GM23338 (cell line): Measurements from ENCODE around the gene DYRK1A.

ENCODE experiments used
- CREB1 ChIP-seq: fragments of 250-450 bp; sonication (Bioruptor Pico); IDR thresholded peaks from 2 replicates; pipeline ENCODE4 v1.5.0; 2020; ENCODE audit warnings: low read depth, mild to moderate bottlenecking, moderate library complexity
- EZH2 ChIP-seq: fragments of 200-600 bp; sonication (generic); IDR thresholded peaks from one replicate; pipeline ENCODE4 v1.8.0; 2017; ENCODE audit warnings: antibody characterized with exemption, mild to moderate bottlenecking, low read depth; ENCODE audit not compliant: unreplicated experiment
- POLR2AphosphoS5 ChIP-seq: IDR thresholded peaks from 2 replicates; pipeline ENCODE4 v1.6.1; 2016; ENCODE audit warnings: antibody characterized with exemption, low read depth
- TF ChIP-seq, protein P1 (sequence below), 2 experiments: fragments of 200-600 bp in 1 of 2; sonication (generic) in 1 of 2; conservative IDR thresholded peaks; 2 replicates each; pipeline versions ENCODE4 v1.5.1 to v1.6.1; 2016 to 2017; ENCODE audit warnings: antibody characterized with exemption in 2 of 2, low read depth in 2 of 2, mild to moderate bottlenecking in 2 of 2, moderate library complexity in 1 of 2
- TF ChIP-seq, protein P2 (sequence below): fragments of 250-450 bp; sonication (Bioruptor Pico); IDR thresholded peaks from 2 replicates; pipeline ENCODE4 v1.5.0; 2020; ENCODE audit warnings: mild to moderate bottlenecking, moderate library complexity

DNA sequence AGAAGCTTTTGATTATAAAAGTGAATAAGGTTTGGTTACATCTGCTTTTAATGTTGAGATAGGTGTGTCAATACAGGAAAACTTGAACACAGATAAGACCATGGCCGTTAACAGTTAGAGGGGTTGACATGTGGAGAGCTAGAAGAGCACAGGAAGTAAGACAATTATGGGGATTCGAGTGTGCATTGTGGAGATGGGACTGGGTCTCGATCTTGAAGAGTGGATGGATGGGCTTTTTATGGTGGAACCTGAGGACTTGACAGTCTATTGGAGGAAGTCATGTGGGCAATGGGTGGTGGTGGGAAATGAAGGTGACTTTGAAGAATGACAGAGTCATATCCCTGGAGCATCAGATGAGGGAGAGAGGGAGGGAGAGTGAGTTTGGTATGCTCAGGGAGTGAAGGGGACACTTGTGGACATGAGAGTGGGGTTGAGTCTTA, 12.1 kb downstream of the DYRK1A start:
- TF ChIP-seq, protein P1, sequence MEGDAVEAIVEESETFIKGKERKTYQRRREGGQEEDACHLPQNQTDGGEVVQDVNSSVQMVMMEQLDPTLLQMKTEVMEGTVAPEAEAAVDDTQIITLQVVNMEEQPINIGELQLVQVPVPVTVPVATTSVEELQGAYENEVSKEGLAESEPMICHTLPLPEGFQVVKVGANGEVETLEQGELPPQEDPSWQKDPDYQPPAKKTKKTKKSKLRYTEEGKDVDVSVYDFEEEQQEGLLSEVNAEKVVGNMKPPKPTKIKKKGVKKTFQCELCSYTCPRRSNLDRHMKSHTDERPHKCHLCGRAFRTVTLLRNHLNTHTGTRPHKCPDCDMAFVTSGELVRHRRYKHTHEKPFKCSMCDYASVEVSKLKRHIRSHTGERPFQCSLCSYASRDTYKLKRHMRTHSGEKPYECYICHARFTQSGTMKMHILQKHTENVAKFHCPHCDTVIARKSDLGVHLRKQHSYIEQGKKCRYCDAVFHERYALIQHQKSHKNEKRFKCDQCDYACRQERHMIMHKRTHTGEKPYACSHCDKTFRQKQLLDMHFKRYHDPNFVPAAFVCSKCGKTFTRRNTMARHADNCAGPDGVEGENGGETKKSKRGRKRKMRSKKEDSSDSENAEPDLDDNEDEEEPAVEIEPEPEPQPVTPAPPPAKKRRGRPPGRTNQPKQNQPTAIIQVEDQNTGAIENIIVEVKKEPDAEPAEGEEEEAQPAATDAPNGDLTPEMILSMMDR (conservative IDR thresholded peaks at IDR 0.05; ENCODE audit: low read depth in 2 of 2), result no peak
- TF ChIP-seq EZH2 (no peak), POLR2AphosphoS5 (no peak), CREB1 (no peak)
- TF ChIP-seq, protein P2, sequence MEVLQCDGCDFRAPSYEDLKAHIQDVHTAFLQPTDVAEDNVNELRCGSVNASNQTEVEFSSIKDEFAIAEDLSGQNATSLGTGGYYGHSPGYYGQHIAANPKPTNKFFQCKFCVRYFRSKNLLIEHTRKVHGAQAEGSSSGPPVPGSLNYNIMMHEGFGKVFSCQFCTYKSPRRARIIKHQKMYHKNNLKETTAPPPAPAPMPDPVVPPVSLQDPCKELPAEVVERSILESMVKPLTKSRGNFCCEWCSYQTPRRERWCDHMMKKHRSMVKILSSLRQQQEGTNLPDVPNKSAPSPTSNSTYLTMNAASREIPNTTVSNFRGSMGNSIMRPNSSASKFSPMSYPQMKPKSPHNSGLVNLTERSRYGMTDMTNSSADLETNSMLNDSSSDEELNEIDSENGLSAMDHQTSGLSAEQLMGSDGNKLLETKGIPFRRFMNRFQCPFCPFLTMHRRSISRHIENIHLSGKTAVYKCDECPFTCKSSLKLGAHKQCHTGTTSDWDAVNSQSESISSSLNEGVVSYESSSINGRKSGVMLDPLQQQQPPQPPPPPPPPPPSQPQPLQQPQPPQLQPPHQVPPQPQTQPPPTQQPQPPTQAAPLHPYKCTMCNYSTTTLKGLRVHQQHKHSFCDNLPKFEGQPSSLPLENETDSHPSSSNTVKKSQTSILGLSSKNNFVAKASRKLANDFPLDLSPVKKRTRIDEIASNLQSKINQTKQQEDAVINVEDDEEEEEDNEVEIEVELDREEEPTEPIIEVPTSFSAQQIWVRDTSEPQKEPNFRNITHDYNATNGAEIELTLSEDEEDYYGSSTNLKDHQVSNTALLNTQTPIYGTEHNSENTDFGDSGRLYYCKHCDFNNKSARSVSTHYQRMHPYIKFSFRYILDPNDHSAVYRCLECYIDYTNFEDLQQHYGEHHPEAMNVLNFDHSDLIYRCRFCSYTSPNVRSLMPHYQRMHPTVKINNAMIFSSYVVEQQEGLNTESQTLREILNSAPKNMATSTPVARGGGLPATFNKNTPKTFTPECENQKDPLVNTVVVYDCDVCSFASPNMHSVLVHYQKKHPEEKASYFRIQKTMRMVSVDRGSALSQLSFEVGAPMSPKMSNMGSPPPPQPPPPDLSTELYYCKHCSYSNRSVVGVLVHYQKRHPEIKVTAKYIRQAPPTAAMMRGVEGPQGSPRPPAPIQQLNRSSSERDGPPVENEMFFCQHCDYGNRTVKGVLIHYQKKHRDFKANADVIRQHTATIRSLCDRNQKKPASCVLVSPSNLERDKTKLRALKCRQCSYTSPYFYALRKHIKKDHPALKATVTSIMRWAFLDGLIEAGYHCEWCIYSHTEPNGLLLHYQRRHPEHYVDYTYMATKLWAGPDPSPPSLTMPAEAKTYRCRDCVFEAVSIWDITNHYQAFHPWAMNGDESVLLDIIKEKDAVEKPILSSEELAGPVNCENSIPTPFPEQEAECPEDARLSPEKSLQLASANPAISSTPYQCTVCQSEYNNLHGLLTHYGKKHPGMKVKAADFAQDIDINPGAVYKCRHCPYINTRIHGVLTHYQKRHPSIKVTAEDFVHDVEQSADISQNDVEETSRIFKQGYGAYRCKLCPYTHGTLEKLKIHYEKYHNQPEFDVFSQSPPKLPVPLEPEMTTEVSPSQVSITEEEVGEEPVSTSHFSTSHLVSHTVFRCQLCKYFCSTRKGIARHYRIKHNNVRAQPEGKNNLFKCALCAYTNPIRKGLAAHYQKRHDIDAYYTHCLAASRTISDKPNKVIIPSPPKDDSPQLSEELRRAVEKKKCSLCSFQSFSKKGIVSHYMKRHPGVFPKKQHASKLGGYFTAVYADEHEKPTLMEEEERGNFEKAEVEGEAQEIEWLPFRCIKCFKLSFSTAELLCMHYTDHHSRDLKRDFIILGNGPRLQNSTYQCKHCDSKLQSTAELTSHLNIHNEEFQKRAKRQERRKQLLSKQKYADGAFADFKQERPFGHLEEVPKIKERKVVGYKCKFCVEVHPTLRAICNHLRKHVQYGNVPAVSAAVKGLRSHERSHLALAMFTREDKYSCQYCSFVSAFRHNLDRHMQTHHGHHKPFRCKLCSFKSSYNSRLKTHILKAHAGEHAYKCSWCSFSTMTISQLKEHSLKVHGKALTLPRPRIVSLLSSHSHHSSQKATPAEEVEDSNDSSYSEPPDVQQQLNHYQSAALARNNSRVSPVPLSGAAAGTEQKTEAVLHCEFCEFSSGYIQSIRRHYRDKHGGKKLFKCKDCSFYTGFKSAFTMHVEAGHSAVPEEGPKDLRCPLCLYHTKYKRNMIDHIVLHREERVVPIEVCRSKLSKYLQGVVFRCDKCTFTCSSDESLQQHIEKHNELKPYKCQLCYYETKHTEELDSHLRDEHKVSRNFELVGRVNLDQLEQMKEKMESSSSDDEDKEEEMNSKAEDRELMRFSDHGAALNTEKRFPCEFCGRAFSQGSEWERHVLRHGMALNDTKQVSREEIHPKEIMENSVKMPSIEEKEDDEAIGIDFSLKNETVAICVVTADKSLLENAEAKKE, result no peak
